ENCODE data around the gene RPH3AL. TPM values are rescaled to one million over a fixed set of nuclear protein-coding genes. Genes with fewer than 3 reads are reported as not detected.
"Not testable (repeated sequence)": the region's sequence is repeated elsewhere in the genome, so short reads cannot be mapped to it uniquely, and the experiment has no call there.

The RPH3AL gene
- total RNA-seq, 1 donor from 2014 or later, result 0.78 TPM

DNA sequence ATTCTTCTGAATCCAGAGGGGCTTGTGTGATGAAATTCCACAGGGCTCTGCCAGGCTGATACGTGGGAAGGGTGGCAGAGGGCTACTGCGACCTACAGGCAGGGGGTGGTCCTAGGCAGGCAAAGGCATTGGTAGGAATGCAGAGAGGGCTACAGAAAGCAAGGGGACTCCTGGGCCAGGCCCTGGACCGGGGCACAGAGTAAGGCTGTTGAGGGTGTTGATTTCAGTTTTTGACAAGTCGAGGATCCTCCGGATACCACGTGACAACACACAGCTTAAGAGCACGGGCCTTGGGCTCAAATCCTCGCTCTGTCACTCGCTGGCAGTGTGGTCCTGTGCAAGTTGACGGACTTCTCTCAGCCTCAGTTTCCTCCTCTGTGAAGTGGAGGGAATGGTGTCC is 152.0 kb downstream of the RPH3AL start:
- H3K27ac Mint-ChIP-seq (ENCODE audit: unreplicated experiment), result no peak overlapping the region

DNA sequence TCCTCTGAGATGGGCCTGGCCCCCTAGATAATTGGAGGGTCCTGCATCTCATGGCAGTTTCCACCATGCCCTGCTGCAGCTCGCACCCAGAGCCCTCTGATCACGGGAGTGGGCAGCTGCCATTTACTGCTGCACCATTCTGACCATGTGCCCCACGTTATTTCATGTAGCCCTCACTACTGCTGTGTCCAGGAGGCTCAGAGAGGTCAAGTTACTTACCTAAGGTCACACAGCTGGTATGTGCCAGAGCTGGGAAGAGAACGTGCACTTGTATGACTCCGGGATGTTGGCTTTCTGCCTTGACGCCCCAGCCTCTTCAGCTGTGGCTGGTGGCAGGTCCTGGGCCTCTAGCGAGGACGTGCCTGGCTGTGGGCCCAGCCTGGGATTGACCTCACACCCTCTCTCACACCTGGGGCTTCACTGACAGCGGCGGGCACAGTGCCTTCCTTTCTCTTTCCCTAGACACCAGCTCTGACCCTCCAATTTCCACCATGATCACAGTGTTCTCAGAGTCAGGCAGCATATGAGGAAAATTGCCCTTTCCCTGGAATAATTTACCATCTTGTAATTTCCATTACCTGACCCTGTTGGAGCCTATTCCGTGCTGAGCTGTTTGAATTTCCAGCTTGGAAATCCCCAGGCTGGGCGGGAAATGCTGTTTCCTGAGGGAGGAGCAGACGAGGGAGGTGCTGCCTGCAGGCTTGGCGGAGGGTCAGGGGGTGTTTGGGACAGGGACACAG is 152.6 kb downstream of the RPH3AL start:
- H3K4me3 Mint-ChIP-seq (ENCODE audit: unreplicated experiment), result no peak overlapping the region
- peaks cover 17% of the 10 kb centered on the region for H3K27me3 Mint-ChIP-seq (ENCODE audit: unreplicated experiment)
- H3K4me1 Mint-ChIP-seq (ENCODE audit: unreplicated experiment), result peaks cover 18% of the 10 kb centered on the region
- no peak overlapping the region for H3K27ac Mint-ChIP-seq (ENCODE audit: unreplicated experiment)
- DNase-seq (ENCODE audit: extremely low spot score, unreplicated experiment), result no peak
- H3K36me3 Mint-ChIP-seq (ENCODE audit: unreplicated experiment), result peaks cover 3% of the 10 kb centered on the region
- TF ChIP-seq, protein P1, sequence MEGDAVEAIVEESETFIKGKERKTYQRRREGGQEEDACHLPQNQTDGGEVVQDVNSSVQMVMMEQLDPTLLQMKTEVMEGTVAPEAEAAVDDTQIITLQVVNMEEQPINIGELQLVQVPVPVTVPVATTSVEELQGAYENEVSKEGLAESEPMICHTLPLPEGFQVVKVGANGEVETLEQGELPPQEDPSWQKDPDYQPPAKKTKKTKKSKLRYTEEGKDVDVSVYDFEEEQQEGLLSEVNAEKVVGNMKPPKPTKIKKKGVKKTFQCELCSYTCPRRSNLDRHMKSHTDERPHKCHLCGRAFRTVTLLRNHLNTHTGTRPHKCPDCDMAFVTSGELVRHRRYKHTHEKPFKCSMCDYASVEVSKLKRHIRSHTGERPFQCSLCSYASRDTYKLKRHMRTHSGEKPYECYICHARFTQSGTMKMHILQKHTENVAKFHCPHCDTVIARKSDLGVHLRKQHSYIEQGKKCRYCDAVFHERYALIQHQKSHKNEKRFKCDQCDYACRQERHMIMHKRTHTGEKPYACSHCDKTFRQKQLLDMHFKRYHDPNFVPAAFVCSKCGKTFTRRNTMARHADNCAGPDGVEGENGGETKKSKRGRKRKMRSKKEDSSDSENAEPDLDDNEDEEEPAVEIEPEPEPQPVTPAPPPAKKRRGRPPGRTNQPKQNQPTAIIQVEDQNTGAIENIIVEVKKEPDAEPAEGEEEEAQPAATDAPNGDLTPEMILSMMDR (IDR thresholded peaks at IDR 0.05), result no peak
- no peaks in the 10 kb centered on the region for H3K9me3 Mint-ChIP-seq (ENCODE audit: unreplicated experiment)

More for the DNA sequence above, 152.0 kb downstream of the RPH3AL start:
- no peaks in the 10 kb centered on the region for H3K9me3 Mint-ChIP-seq (ENCODE audit: unreplicated experiment)
- peaks cover 3% of the 10 kb centered on the region for H3K36me3 Mint-ChIP-seq (ENCODE audit: unreplicated experiment)
- peaks cover 18% of the 10 kb centered on the region for H3K4me1 Mint-ChIP-seq (ENCODE audit: unreplicated experiment)
- H3K4me3 Mint-ChIP-seq (ENCODE audit: unreplicated experiment), result no peak overlapping the region
- TF ChIP-seq, protein P1 (IDR thresholded peaks at IDR 0.05), result no peak
- H3K27me3 Mint-ChIP-seq (ENCODE audit: unreplicated experiment), result peaks cover 17% of the 10 kb centered on the region
- no peak for DNase-seq (ENCODE audit: extremely low spot score, unreplicated experiment)

DNA sequence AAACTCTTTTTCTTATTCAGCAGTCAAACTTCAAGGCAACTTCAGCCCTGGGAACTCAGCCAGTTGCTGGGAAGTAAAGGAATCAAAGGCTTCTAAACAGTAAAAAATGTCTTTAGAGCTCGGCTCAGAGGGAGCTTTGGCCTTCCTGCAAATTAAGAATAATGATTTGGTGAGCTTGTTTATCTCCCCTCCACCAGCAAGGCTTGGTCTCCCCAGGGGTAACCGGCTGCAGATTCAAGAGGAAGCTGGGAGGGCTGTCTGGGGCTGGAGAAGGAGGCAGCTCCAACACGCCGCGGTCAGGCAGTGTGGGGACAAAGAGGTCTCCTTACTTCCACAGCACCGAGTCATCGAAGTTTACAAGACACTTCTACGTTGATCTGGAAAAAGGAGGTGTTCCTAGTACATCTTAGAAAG is 153.4 kb downstream of the RPH3AL start:
- DNase-seq (ENCODE audit: extremely low spot score, unreplicated experiment), result no peak
- Mint-ChIP-seq H3K9me3 (ENCODE audit: unreplicated experiment) (no peaks in the 10 kb centered on the region), H3K4me1 (ENCODE audit: unreplicated experiment) (peaks cover 18% of the 10 kb centered on the region), H3K27me3 (ENCODE audit: unreplicated experiment) (peaks cover 14% of the 10 kb centered on the region), H3K4me3 (ENCODE audit: unreplicated experiment) (no peak overlapping the region), H3K27ac (ENCODE audit: unreplicated experiment) (peak overlapping the region; percentile 10), H3K36me3 (ENCODE audit: unreplicated experiment) (peaks cover 3% of the 10 kb centered on the region)
- TF ChIP-seq, protein P1 (IDR thresholded peaks at IDR 0.05), result no peak

DNA sequence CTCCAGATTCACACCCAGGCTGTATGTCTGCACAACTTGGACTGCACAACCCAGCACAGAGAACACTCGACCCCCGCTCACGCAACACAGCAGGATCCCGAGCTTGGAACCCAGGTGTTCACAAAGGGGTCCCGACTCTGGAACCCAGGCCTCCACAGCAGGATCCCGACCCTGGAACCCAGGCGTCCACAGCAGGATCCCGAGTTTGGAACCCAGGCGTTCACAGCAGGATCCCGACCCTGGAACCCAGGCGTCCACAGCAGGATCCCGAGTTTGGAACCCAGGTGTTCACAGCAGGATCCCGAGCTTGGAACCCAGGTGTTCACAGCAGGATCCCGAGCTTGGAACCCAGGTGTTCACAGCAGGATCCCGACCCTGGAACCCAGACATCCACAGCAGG is 154.4 kb downstream of the RPH3AL start:
- Mint-ChIP-seq H3K4me1 (ENCODE audit: unreplicated experiment) (peaks cover 18% of the 10 kb centered on the region), H3K27me3 (ENCODE audit: unreplicated experiment) (peaks cover 14% of the 10 kb centered on the region)
- DNase-seq (ENCODE audit: extremely low spot score, unreplicated experiment); H3K9me3 Mint-ChIP-seq (ENCODE audit: unreplicated experiment); H3K36me3 Mint-ChIP-seq (ENCODE audit: unreplicated experiment); H3K27ac Mint-ChIP-seq (ENCODE audit: unreplicated experiment); H3K4me3 Mint-ChIP-seq (ENCODE audit: unreplicated experiment): not testable (repeated sequence)

DNA sequence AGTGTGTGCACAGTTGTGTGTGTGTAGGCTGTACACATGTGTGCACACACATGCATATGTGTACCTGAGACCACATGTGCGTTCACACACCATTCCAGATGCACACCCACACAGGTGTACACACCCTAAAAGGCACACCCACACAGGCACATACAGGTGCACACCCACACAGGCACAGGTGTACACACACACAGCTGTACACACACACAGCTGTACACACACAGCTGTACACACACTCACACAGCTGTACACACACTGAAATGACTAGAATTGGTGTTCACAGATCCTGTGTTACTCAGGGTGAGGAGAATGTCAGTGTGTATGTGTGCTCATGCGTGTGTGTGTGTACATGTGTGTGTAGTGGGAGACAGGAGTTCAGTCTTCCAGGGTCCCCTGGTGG is 155.3 kb downstream of the RPH3AL start:
- Mint-ChIP-seq H3K27ac (ENCODE audit: unreplicated experiment) (no peak overlapping the region), H3K36me3 (ENCODE audit: unreplicated experiment) (peaks cover 3% of the 10 kb centered on the region), H3K27me3 (ENCODE audit: unreplicated experiment) (peaks cover 14% of the 10 kb centered on the region), H3K9me3 (ENCODE audit: unreplicated experiment) (no peaks in the 10 kb centered on the region), H3K4me1 (ENCODE audit: unreplicated experiment) (peaks cover 18% of the 10 kb centered on the region), H3K4me3 (ENCODE audit: unreplicated experiment) (no peak overlapping the region)
- TF ChIP-seq, protein P1 (IDR thresholded peaks at IDR 0.05), result no peak
- DNase-seq (ENCODE audit: extremely low spot score, unreplicated experiment), result no peak

All from osteocyte (in vitro differentiated cells).